Measurements from ENCODE around the gene MMS22L. TPM values are rescaled to one million over a fixed set of nuclear protein-coding genes. Genes with fewer than 3 reads are reported as not detected.

Gene MMS22L
- total and polyA plus RNA-seq, 2 of the 4 experiments (the other 2 are of a cell fraction) = 6.1 to 18.6 TPM

GRCh38 chr6:97136626-97137358 is 146.2 kb downstream of the MMS22L start:
- H3K9me1 ChIP-seq (ENCODE audit: insufficient read depth, low read length) = no peaks in the 10 kb centered on the region
- H4K20me1 ChIP-seq (ENCODE audit: insufficient read depth, low read length) = no peaks in the 10 kb centered on the region
- no peak overlapping the region for H3K4me3 ChIP-seq (ENCODE audit: insufficient read depth, low read depth, low read length)
- intact Hi-C loops (cut with micrococcal nuclease) = no loop called here
- no TSS peak for BruUV-seq (replicated peaks)
- H3K23ac ChIP-seq (ENCODE audit: low read depth, low read length) = no peak overlapping the region
- H2BK20ac ChIP-seq (ENCODE audit: low read depth, low read length) = no peak overlapping the region
- no peak overlapping the region for H4K8ac ChIP-seq (ENCODE audit: low read depth in 2 of 2, low read length in 2 of 2)
- no peak overlapping the region for H4K91ac ChIP-seq (ENCODE audit: insufficient read depth, low read depth, low read length)
- H3K14ac ChIP-seq (replicated peaks; ENCODE audit: low read depth, low read length) = no peak overlapping the region
- ChIA-PET POLR2A (ENCODE audit: unreplicated experiment) (no interaction called here), CTCF (no interaction called here)
- H3K27ac ChIP-seq (ENCODE audit: insufficient read depth, low read length) = no peak overlapping the region
- H3K4me2 ChIP-seq (ENCODE audit: low read depth, low read length) = no peak overlapping the region
- no peak overlapping the region for H3K9ac ChIP-seq (ENCODE audit: low read depth, low read length)
- H3K27me3 ChIP-seq (ENCODE audit: control insufficient read depth, insufficient read depth, low read length) = no peaks in the 10 kb centered on the region
- no peak overlapping the region for H3K18ac ChIP-seq (ENCODE audit: low read depth, low read length)
- no peak overlapping the region for H3K4ac ChIP-seq (ENCODE audit: low read depth, low read length)
- WGBS, 2 experiments (ENCODE audit: extremely low coverage in 2 of 2, insufficient read length in 1 of 2) = 100% methylated on average over 1 of the region's 7 CpGs; no CpG with 5 or more reads in 1 of the 2 experiments
- H2BK15ac ChIP-seq (ENCODE audit: low read depth, low read length) = no peak overlapping the region
- H2BK5ac ChIP-seq (ENCODE audit: low read depth, low read length, poor library complexity, severe bottlenecking) = no peak overlapping the region
- H3K4me1 ChIP-seq (ENCODE audit: control insufficient read depth, insufficient read depth, low read length) = no peaks in the 10 kb centered on the region
- no peak overlapping the region for H2AK9ac ChIP-seq (replicated peaks; ENCODE audit: low read depth, low read length, poor library complexity)
- no peak for ATAC-seq (ENCODE audit: low read depth)
- no peaks in the 10 kb centered on the region for H3K79me1 ChIP-seq (ENCODE audit: low read depth in 1 of 2, low read length in 2 of 2)
- no peaks in the 10 kb centered on the region for H3K36me3 ChIP-seq (ENCODE audit: control insufficient read depth, insufficient read depth, low read length)
- no peak overlapping the region for H2AK5ac ChIP-seq (ENCODE audit: low read depth, low read length)
- dilution Hi-C loops (cut with HindIII; ENCODE audit: low sequenced_read_pairs, unreplicated experiment) = no loop called here
- TF ChIP-seq RAD21 (IDR thresholded peaks at IDR 0.05; ENCODE audit: low read length) (no peak), USF2 (IDR thresholded peaks at IDR 0.05; ENCODE audit: low read depth, low read length) (no peak), MXI1 (IDR thresholded peaks at IDR 0.05; ENCODE audit: borderline replicate concordance, low read depth, low read length) (no peak), CHD1 (IDR thresholded peaks at IDR 0.05; ENCODE audit: low read depth, low read length) (no peak), CTCF (conservative IDR thresholded peaks at IDR 0.05; ENCODE audit: low read depth, low read length) (no peak), CEBPB (IDR thresholded peaks at IDR 0.05; ENCODE audit: low read depth, low read length) (no peak), POLR2A (IDR thresholded peaks at IDR 0.05; ENCODE audit: low read depth, low read length) (no peak), ELK1 (IDR thresholded peaks at IDR 0.05; ENCODE audit: borderline replicate concordance, low read depth, low read length) (no peak), BHLHE40 (IDR thresholded peaks at IDR 0.05; ENCODE audit: low read depth, low read length) (no peak), MAFK (IDR thresholded peaks at IDR 0.05; ENCODE audit: low read depth, low read length) (no peak), MAZ (IDR thresholded peaks at IDR 0.05; ENCODE audit: borderline replicate concordance, low read depth, low read length) (no peak), SMC3 (IDR thresholded peaks at IDR 0.05; ENCODE audit: low read depth, low read length) (no peak)
- no peak overlapping the region for H3K56ac ChIP-seq (ENCODE audit: extremely low read depth, insufficient read depth, low read length)
- no peak overlapping the region for H2BK120ac ChIP-seq (ENCODE audit: low read depth, low read length)
- DNase-seq = no peak
- no peak overlapping the region for H4K5ac ChIP-seq (ENCODE audit: low read depth, low read length)
- in situ Hi-C loops (cut with MboI; ENCODE audit: low sequenced_read_pairs) = no loop called here
- no peaks in the 10 kb centered on the region for H3K9me3 ChIP-seq (ENCODE audit: control insufficient read depth, insufficient read depth, low read length)
- H2AFZ ChIP-seq (replicated peaks; ENCODE audit: low read length, poor library complexity) = no peak overlapping the region
